ENCODE results near the gene OSM.

- TF ChIP-seq CTCF (IDR thresholded peaks at IDR 0.05) = no peak
- no peak for TF ChIP-seq POLR2A (IDR thresholded peaks at IDR 0.05)
These were observed 7.8 kb upstream of the OSM start for GRCh38 chr22:30274437-30274812.

Data from body of pancreas (tissue), 4 donors.